ENCODE data around the gene PRSS21.

GRCh38 chr16:2841606-2842339 is 24.7 kb downstream of the PRSS21 start:
- TF ChIP-seq SP1 (IDR thresholded peaks at IDR 0.05) (no peak), FOXK2 (IDR thresholded peaks at IDR 0.05) (no peak), FOXA1 (IDR thresholded peaks at IDR 0.05) (no peak), PKNOX1 (IDR thresholded peaks at IDR 0.05) (no peak)
